Putamen (tissue), 1 donor: ENCODE data around the gene SND1.
A peak's percentile ranks its signal among the peaks of the same experiment; 100 is the strongest.

Experiments used
- DNase-seq: peaks from one replicate; pipeline ENCODE4 v3.0.0-alpha.2; 2016; ENCODE audit warnings: low spot score

SND1 gene

DNA sequence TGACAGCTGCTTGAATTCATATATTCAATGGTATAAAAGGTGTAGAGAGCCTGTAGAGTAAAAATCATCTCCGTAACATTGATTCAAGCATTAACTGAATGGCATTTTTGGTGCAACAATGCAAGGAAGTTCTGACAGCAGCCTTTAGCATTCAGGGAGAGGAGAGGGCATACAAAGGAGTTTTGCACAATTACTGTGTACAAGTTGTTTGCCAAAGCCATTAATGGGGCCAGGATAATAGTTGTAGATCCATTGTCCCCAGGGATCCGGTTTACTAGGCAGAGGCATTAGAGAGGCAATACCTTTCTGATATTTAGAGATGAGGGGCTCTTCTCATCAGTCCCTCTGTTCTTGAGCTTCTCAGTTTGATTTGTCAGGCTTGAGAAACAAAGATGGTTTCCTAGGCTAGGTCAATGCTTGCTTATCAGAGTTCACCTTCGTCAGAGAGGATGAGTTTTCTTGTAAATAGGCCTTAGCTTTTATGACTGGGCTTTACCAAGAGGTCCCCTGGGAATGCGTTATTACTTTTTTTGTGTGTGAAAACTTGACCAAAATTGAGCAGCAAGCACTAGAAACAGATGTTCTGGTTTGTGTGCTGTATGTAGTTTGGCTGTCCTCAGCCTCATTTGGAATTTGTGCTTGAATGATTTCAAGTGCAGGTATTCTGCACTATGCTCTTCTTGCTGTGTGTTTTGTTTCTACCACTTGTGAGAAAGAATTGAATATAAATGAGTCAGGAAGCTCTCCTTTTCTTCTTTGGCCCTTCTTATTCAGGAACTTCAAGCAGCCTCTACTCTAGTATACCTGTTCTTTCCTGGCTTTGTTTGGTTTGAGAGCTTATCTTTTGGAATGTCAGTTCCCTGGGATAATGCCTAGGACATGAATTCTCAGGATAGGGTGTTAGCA, 32.0 kb downstream of the SND1 start:
- DNase-seq, result no peak

DNA sequence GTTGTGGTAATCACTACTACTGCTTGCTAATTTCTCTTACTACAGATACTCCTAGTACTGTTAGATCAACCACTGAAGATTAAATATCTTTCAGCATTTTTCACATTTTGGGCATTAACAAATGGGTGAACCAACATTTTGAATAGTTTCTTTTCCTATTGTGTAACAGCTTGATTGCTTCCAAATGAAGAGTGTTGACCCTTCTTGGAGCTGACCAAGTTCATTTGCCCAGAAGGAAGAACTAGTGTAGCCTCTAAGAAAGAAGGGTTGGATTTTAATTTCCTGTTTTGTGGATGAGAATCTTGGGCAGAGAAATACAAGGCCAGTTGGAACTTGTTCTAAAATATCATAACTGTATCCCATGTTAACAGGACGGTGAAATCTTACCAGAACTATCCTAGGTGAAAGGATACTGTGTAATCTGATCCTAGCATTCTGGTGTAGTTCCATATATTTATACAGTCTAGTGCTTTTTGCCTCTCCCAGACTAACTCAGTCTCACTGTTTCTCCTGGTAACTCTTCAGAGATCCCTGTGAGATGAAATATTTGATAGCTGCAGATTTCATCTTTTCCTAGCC, 37.3 kb downstream of the SND1 start:
- no peak for DNase-seq

DNA sequence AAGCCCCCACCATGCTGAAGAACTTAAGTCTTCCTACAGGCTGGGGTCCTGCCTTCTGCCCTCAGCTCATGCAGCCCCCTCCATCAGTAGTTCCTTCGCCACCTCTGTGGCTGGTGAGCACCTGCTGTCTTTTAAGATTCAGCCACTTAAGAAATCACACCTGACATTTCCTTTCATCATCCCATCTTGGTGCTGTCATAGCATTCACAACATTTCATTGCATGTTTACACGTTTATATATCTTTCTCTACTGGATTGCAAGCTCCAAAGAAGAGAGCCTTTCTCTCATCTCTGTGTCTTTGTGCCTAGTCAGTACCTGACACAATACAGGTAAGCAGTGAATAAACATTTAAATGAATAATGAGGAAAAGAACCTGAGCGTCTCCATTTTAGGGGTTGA, 38.3 kb downstream of the SND1 start:
- no peak for DNase-seq

DNA sequence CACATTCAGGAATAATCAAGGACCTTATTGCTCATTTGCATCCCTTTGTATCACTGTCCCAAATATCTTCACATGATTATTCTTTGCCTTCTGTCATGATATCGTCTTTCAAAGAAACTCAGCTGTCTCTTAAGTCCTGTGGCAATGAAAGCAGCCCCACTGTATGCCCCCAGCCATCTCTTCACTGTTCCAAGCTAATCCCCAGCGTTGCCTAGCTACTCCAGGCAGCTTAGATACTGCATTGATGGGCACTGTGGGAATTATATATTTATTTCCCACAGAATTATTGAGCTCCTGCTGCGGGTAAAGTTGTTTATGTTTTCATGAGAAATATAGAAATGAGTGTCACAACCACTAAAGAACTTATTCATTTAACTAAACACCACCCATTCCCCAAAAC, 38.8 kb downstream of the SND1 start:
- no peak for DNase-seq

DNA sequence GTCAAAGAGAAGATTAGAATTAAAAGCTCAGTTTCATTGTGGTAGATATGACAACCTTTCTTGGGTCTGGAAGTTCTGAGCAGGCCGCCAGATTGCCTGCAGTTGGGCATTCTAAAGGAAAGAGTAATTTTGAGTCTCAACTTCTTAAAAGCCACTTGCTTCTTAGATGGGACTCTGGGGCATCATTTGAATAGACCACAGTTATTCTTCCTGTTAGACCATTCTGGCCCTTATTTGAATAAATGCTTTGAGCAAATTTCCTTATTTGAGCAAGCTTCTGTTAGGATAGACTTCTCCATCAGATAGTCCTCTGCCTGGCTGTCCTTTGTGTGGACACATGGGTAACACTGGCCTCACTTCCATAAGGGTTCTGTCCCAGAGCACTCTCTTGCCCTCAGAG, 40.2 kb downstream of the SND1 start:
- DNase-seq, result no peak

DNA sequence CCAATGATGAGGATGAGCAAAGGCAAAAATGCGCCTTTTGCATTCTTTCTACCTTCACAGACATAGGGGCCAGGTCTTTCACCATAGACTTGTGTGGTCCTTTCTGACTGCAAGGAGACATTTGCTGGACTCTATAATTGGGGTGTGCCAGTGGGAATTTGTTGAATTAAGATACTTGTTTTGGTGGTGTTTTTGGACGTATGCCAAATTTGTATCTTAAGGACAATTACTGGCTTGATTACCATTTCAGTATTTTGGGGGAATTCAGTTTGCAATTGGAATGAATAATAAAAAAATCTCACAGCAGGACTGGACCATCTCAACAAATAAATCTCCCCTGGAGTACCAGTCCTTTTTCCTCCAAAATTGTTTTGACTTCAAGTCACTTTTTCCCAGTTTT, 47.9 kb downstream of the SND1 start:
- DNase-seq, result no peak

DNA sequence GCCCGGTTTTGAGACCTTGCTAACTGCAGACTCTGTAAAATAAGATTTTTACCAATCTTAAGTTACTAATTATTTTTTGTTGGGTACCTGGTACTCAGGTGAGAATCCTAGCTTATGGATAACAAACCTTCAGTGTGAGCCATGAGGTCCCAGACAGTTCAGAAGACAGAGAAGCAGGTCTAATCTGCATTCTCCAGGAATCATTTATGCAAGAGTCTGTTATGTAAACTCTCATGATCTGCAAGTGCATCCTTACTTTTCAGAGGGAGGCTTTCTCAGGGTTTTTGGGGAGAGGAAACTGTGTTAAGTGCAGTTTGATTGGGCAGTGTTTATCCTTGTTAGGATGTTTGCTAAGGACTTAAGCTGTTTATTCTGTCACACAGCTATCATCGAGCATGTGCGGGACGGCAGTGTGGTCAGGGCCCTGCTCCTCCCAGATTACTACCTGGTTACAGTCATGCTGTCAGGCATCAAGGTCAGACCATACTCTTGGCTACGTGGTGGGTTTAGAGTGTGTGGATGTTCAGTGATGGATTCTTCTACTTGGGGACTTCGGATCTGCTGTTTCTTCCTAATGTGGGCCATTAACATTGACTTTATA, 50.2 kb downstream of the SND1 start:
- DNase-seq, result no peak

DNA sequence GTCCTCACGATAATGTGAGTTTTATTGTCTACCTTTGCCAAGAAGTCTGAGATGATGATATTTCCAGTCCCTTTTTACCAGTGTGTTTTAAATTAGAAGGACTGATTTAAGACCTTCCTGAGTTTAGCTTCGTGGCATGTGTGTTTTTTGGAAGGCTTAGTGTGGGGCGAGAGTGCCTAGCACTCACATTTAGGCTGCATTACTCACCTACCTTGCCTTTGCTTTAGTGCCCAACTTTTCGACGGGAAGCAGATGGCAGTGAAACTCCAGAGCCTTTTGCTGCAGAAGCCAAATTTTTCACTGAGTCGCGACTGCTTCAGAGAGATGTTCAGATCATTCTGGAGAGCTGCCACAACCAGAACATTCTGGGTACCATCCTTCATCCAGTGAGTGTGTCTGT, 50.9 kb downstream of the SND1 start:
- no peak for DNase-seq

DNA sequence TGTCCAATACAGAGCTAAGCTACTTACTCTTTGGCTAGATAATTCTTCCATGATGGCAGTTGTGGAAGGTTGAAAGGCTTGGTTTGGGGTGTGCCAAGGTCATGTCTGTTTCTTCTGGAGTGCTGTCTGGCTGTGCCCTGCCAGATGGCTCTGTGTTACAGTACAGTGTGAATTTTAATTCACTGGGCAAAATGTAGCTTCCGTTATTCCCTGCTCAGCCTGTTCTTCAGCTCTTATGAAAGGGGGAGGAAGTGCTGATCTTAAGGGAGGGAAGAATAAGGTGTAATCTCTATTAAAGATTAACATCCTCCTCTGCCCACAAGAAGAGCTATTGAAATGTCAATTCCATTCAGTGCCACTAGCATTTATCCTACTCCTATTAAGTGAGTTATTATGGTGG, 52.2 kb downstream of the SND1 start:
- no peak for DNase-seq

DNA sequence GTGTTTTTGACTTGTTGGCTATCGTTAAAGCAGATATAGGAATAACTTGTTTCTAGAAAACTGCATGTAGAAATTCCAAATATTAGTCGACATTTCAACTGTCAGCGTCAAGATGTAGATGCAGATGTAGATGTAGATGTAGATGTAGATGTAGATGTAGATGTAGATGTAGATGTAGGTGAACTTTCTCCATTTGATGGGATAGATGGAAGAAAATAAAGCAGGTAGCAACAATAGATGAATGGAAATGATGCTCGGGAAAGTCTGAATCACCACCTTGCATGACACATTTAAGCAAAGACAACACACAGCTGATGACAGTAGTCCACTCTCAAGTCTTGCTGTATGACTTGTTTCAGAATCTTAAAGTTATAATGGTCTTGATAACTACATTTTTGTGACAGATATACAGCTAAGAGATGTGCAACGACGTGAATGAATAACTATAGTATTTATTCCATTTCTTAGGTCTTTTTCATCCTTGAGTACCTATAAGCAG, 53.5 kb downstream of the SND1 start:
- DNase-seq, result no peak

DNA sequence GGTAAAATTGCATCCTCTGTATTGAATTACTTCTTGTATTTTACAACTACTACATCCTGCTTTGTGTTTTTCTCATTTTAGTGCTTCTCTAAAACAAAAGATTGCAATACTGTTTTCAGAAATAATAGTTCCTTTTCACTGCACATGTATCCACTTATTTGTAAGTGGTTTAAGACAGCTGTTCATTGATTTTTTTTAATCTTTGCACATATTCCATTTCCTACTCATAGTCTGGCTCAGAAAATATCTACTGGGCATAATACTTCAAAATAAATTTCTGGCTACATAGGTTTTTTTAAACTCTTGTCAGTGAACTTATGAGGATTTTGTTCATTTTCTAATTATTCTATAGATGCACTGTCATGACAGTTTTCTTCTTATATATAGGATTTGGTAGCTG, 54.8 kb downstream of the SND1 start:
- no peak for DNase-seq

DNA sequence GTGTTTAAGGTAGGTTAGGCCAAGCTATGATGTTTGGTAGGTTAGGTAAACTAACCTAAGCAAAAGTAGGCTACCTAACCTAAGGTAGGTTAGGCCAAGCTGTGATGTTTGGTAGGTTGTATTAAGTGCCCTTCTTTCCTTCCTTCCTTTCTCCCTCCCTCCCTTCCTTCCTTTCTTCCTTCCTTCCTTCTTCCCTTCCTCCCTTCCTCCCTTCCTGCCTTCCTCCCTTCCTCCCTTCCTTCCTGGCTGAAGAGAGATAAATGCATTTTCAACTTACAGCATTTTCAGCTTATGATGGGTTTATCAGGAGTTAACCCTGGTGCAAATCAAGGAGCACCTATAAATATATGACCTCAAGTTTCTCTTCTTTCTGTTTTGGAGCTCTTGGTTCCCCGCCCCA, 56.2 kb downstream of the SND1 start:
- no peak for DNase-seq

DNA sequence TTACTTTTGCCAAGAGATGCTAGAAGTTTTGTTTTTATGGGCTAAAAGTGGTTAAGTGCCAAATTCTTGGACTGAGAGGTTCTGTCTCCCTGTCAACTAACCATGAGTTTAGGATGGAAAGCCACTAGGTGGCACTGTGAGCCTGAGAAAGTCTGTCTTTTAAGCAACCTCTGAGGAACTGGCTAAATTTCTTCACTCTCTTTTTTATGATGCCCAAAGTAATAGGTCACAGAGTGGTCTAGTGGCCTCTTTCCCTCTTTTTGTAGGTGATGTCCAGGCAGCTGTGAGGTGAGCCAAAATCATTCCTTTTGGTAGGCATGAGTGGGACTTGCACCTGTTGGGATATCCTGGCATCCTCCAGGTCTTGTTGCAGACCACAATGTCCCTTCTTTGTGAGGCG, 56.8 kb downstream of the SND1 start:
- DNase-seq, result peak; percentile 83

DNA sequence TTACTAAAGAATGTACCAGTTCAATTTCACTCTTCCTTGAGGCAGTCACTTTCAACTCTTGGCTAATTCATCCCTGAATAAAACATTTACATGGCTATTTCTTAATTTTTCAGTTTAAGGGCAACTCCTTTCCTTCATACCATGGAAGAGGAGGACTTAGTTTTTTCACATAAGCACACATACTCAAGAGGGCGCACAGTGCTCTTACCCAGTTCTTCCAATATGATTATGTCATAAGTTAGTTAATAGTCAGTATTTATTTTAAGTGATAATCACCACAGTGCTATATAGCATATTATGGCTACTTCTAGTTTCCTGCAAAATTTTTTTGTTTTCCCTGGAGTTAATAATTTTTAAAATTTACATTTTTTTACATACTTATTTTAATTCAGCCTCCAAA, 58.6 kb downstream of the SND1 start:
- no peak for DNase-seq

DNA sequence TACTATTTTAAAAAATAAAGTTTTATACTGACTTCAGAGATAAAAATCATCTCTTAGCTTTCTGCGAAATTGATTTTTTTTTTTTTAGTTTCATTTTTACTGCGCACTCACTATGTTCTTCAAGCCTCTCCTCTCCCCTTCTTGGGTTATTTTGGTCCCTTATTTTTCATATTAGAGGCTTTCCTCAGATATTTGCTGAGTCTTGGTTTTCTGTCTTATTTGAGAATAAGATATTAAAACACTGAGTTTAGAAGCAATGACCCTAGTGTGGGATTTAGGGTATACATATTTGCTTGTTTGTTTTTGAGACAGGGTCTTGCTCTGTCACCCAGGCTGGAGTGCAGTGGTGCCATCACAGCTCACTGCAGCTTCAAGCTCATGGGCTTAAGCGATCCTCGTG, 59.9 kb downstream of the SND1 start:
- DNase-seq, result no peak

DNA sequence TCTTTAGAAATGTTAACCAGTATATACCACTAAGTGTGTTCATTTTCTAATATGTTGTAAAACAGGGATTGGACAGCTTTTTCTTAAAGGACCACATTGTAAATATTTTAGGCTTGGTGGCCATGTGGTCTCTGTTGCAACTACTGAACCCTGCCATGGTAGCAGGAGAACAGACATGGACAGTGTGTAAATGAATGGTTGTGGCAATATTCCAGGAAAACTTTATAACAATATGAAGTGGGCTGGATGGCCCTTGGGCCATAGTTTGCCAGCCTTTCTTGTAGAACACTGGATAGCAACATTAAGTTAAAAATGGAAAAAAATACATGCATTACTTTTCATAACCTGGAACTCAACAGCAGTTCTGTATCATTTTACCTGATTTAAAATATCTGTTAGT, 61.0 kb downstream of the SND1 start:
- DNase-seq, result no peak

DNA sequence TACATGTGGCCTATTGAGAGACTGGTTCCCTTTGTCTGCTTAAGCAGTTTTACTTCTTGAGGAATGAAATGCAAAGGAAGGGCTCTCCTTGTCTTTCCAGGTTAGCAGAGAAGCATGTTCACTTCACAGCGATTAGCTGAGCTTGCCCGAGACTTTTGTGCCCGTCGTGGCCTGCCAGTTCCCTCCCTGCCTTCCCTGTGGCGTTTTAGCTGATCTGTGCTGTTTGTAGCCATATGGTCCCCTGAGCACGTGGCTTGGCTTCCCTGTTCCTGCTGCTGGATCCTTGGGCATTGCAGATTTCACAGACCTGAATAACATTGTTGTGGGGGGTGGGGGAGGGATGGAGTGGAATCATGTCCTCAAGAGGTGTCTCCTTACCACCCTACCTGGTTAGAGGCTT, 61.8 kb downstream of the SND1 start:
- no peak for DNase-seq

DNA sequence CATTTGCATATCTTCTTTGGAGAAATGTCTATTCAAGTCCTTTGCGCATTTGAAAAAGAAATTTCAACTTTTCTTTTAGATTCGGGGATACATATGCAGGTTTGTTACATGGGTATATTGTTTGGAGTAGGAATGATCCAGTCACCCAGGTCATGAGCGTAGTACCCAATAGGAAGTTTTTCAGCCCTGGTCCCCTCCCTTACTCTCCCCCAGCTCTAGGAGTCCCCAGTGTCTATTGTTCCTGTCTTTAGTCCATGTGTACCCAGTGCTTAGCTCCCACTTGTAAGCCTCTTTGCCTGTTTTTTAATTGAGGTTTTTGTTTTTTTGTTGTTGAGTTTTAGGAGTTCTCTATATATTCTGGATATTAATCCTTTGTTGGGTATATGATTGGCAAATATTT, 63.3 kb downstream of the SND1 start:
- no peak for DNase-seq

DNA sequence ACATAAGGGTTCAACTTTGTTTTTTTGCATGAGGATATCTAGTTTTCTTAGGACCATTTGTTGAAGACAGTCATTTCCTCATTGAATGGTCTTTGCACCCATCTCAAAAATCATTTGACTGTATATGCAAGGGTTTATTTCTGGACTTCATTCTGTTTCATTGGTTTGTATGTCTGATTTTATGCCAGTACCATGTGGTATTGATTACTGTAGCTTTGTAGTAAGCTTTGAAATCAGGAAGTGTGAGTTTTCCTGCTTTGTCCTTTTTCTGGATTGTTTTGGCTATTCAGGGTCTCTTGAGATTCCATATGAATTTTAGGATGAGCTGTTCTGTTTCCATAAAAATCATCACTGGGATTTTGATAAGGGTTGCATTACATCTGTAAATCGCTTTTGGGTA, 63.9 kb downstream of the SND1 start:
- no peak for DNase-seq

DNA sequence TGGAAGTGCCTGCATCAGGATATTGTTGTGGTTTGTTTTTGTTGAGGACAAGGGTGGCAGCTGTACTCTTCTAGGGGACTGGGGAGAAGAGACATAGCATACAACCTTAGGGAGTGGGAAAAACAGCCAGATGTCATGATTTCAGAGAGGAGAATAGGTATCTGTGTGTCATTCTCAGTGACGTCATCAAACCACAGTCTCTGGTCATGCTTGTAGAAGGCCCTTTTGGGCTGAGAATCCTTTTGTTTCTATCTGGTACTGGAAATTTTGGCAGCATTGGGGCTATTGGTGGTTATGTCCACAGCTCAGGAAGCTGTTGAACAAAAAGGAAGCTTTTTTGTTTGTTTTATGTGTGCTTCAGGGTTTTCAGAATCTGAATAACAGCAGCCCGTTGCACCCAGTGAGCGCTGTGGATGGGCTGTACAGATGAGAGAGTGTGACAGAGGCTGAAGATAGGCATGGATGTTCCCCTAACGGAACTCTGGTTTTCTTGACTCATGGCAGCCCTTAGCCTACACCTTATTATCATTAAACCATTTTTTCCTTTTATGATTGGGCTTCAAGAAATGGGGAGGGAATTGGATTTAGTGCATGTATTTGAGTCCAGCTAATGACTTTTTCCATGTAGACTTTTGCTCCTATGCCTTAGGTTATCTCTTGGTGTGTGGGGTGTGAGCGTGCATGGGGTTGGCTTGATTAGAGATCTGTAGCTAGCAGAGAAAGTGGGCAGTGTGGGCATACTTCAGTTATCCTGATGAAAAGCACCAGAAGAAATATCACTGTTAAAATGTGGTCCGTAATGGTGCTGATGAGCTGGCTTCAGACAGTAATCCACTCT, 65.7 kb downstream of the SND1 start:
- no peak for DNase-seq

DNA sequence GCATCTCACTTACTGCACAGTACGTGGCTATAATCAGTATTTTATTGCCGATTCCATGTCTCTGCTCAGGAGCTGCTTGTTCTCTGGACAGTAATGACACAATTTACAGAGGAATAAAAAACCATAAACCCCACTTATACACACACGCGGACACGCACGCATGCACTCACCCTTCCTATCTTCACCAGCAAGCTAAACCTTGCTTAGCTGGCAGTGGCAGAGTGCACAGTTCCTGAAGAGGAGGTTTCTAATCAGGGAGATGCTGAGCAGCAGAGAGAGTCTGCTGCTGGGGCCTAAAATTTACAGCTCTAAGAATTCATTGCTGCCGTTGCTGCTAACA, 66.3 kb downstream of the SND1 start:
- DNase-seq, result peak; percentile 39

DNA sequence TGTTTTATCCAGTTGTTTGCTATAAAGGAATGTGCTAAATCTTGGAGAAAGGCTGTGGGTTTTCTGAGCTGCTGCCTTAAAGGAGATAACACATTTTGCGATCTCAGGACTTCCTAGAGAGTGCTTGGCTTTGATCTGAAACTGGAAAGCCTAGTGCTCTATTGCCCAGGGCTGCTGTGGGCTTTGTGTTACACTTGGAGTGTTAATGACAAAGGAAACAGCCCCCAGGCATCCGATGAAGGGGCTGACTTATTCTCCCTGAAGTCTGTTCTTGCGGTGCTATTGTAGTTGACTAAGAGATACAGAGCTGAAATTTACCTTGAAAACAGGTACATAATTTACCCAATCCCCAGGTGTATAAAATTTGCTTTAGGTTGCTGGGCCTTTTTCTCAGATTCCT, 74.5 kb downstream of the SND1 start:
- no peak for DNase-seq
